Measurements from ENCODE around the gene PGGHG. TPM values are rescaled to one million over a fixed set of nuclear protein-coding genes. Genes with fewer than 3 reads are reported as not detected.
"Not testable (repeated sequence)": the region's sequence is repeated elsewhere in the genome, so short reads cannot be mapped to it uniquely, and the experiment has no call there.

The PGGHG gene
- total RNA-seq, 1 donor from 2014 or later, result 13.1 TPM

DNA sequence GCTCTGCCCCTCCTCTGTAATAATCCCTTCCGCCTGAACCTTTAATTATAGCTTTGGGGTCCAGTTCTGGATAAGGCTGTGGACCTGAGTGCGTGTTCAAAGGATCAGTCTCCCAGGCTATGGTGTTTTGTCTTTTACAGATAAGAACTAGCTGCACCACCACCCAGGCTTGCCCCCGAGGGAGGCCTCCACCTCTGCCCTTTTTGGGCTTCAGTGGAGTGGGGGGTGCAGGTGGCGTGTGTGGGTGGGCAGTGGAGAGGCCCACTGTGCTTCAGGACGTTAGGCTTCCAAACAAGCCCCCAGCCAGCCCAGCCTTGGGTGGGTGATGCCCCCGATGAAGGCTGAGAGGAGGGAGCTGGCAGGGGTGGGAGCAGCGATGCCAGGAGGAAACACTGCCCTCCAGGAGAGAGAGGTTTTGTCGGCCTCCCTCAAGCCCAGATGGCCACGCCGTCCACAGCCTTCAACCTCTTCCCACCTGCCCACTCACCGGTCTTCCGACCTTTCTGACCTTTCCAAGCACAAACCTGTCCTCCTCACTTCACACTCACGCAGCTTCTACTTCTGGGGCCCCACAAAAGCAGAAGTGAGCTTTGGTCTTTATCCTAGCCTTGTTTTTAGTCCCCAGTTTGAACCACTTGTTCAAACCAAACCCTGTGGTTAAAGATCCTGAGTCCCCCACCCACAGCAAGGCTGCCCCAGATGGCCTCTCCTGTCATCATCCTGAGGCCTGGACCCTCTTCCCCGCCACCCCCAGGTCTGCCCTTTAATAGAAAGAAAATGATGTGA, 31.8 kb upstream of the PGGHG start:
- DNase-seq (ENCODE audit: low read depth), result no peak
- no peak for TF ChIP-seq CTCF (conservative IDR thresholded peaks at IDR 0.05; ENCODE audit: low read depth, low read length)
- H3K4me3 ChIP-seq (ENCODE audit: low read depth, low read length), result no peak overlapping the region

GRCh38 chr11:257766-258493, 31.0 kb upstream of the PGGHG start:
- DNase-seq (ENCODE audit: low read depth), result no peak
- no peak overlapping the region for H3K4me3 ChIP-seq (ENCODE audit: low read depth, low read length)
- TF ChIP-seq CTCF (conservative IDR thresholded peaks at IDR 0.05; ENCODE audit: low read depth, low read length), result peak; percentile 46

- DNase-seq (ENCODE audit: low read depth), result no peak
- no peak overlapping the region for H3K4me3 ChIP-seq (ENCODE audit: low read depth, low read length)
- TF ChIP-seq CTCF (conservative IDR thresholded peaks at IDR 0.05; ENCODE audit: low read depth, low read length), result no peak
Observed at GRCh38 chr11:259413-259812, 29.5 kb upstream of the PGGHG start.

- no peak for DNase-seq (ENCODE audit: low read depth)
- no peak for TF ChIP-seq CTCF (conservative IDR thresholded peaks at IDR 0.05; ENCODE audit: low read depth, low read length)
- no peak overlapping the region for H3K4me3 ChIP-seq (ENCODE audit: low read depth, low read length)
Observed at GRCh38 chr11:261624-262023, 27.3 kb upstream of the PGGHG start.

- no peak for TF ChIP-seq CTCF (conservative IDR thresholded peaks at IDR 0.05; ENCODE audit: low read depth, low read length)
- DNase-seq (ENCODE audit: low read depth), result no peak
- H3K4me3 ChIP-seq (ENCODE audit: low read depth, low read length), result no peak overlapping the region
Observed at GRCh38 chr11:266676-267439, 22.1 kb upstream of the PGGHG start.

DNA sequence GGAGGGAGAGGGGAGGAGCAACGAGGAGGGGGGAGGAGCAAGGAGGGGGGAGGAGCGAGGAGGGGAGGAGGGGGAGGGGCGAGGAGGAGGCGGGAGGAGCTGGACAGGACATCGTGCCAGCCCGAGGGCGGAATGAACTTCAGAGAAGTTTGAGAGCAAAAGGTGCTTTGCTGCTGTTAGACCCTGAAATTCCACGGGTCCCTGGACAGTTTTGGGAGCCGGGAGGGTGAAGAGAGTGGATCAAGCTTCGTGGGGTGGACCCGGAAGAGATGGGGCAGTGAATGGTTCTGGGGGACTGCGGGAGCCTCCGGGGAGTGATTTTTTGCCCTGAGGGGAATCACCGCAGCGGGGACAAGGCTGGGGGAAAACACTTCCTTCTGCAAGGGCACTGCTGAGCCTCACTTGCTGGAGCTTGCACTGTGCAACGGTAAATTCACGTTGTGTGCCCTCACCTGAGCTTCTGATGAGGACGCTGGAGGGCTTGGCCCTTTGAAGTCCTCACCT, 21.4 kb upstream of the PGGHG start:
- H3K4me3 ChIP-seq (ENCODE audit: low read depth, low read length), result peak overlapping the region; percentile 7
- no peak for DNase-seq (ENCODE audit: low read depth)
- TF ChIP-seq CTCF (conservative IDR thresholded peaks at IDR 0.05; ENCODE audit: low read depth, low read length), result no peak

DNA sequence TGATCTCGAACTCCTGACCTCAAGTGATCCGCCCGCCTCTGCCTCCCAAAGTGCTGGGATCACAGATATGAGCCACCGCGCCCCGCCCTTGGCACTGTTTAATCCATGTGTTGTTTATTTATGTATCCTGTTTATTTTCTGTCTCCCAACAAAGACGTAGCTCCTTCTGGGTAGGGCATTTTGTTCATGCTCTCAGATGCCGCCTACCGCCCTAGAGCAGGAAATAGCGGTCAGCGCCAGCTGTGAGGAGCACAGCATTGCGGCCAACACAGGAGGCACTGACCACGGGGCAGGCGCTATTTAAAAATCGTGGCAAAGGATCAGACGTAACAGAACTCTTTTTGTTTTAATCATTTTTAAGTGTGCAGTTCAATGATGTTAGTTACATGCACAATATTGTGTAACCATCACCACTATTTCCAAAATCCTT, 20.2 kb upstream of the PGGHG start:
- H3K4me3 ChIP-seq (ENCODE audit: low read depth, low read length); DNase-seq (ENCODE audit: low read depth): not testable (repeated sequence)

All from epithelial cell of proximal tubule (primary cell).